LNCAP (cell line): ENCODE results near the gene CTDSPL2.

Source experiments
- TF ChIP-seq, protein P1 (sequence below): fragments of 450-650 bp; IDR thresholded peaks from 2 replicates; pipeline ENCODE4 v1.5.1; 2017; ENCODE audit warnings: mild to moderate bottlenecking

Gene CTDSPL2

GRCh38 chr15:44550734-44551133 is 123.3 kb downstream of the CTDSPL2 start:
- TF ChIP-seq, protein P1, sequence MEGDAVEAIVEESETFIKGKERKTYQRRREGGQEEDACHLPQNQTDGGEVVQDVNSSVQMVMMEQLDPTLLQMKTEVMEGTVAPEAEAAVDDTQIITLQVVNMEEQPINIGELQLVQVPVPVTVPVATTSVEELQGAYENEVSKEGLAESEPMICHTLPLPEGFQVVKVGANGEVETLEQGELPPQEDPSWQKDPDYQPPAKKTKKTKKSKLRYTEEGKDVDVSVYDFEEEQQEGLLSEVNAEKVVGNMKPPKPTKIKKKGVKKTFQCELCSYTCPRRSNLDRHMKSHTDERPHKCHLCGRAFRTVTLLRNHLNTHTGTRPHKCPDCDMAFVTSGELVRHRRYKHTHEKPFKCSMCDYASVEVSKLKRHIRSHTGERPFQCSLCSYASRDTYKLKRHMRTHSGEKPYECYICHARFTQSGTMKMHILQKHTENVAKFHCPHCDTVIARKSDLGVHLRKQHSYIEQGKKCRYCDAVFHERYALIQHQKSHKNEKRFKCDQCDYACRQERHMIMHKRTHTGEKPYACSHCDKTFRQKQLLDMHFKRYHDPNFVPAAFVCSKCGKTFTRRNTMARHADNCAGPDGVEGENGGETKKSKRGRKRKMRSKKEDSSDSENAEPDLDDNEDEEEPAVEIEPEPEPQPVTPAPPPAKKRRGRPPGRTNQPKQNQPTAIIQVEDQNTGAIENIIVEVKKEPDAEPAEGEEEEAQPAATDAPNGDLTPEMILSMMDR, result no peak

DNA sequence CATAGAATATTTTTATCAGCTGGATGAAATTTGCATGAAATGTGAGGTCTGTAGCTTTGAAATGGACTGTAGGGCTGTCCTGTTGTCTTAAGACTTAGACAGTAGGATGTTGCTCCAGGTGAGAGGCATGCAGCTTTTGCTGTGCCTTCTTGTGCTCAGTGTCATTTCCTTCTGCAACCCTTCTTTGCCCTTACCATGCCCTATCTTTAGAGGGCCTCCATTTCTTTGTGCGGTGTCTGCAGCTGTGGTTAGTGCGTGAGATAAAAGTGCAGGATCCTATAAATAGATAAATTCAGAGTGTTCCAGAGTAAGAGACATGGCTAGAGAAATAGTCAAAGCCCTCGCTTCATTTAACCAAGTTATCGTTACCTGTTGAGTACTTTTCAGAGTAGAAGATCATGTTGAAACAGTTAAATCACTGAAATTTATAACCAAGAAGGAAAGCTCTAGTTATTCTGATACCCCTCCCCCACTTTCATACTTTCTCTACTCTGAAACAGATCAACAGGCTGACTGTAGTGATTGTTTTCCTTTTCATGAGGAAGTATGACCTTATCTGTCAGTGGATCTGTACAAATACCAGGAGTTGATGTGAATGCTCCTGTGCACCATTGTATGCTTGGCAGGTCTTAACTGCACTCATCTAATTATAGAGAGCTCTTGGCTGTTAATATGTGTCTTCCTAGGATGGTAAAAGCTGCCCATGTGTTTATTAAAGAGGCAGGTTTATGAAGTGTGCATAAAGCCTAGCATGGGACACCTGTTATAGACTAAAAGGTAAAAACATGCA is 127.7 kb downstream of the CTDSPL2 start:
- TF ChIP-seq, protein P1, result no peak

DNA sequence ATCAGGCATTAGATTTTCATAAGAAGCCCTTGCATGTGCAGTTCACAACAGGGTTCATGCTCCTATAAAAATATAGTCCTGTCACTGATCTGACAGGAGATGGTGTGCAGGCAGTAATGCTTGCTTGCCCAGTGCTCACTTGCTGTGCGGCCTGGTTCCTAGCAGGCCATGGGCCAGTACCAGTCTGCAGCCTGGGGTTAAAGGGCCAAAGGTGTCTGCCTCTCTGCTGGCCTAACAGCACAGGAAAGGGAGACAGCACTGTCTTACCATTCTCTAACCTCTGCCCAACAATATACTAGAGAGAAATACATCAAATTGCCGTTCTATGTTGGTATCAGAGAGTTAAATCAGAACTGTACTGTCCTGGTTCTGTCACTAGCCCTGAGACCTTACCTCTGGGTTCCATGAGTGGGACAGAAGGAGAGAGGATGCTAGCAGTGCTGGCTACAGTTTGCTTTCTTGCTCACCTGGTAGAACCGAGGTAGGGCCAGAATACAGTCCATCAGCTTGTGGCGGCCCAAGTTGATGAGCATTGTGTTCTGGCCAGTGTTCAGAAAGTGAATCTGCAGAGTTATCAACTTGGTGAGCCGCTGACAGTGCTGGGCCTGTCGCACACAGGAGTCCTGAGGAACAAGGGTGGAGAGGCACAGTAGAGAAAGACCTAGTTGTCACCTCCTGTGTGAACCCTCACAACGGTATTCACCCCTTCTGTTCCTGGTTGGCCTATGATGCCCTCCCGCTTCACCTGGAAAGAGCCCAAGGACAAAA is 138.1 kb downstream of the CTDSPL2 start:
- TF ChIP-seq, protein P1, result no peak

DNA sequence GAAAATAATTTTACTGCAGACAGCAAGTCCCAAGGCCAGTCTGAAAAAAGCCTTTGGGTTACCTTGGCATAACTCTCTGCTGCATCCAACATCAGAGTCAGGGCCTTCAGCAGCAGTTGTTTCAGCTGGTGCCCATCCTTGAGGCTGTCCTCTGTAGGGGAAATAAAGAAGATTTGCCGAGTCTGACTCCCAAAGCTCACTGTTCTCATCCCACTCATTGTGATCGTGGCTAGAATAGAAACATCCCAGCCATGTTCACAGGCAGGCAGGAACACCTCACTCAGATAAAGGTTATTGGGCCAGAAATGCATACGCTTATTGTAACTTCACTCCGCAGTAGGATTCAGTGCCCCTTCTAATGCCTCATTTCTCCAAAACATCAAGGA is 138.7 kb downstream of the CTDSPL2 start:
- TF ChIP-seq, protein P1, result no peak

- TF ChIP-seq, protein P1, result no peak
These were observed 140.9 kb downstream of the CTDSPL2 start for GRCh38 chr15:44568338-44568737.

DNA sequence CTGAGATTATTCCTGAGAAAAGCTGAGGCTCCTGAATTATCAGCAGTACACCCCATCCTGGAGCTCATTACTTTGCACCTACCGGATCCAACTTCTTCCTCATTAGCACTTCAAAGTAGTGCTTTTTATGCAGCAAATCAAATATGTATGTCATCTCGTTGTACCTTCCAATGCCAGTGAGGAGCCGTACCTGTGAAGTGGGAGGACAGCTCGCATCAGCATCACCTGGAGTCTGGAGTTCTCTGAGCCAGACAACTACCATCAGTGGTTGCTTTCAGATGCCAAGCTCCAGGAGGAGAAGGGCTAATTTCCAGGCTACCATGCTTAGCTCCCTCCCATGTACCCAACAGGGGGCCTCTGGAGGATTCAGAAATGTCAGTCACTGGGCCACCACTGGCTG is 141.9 kb downstream of the CTDSPL2 start:
- TF ChIP-seq, protein P1, result no peak

- TF ChIP-seq, protein P1, result no peak
These were observed 142.9 kb downstream of the CTDSPL2 start for GRCh38 chr15:44570361-44570760.
